GM12872 (cell line): ENCODE data around the gene ZEB2.

Experiments used
- CTCF ChIP-seq: IDR thresholded peaks from 3 replicates; pipeline ENCODE4 v1.5.1; 2011; ENCODE audit warnings: low read depth, mild to moderate bottlenecking, low read length, moderate library complexity; ENCODE audit not compliant: insufficient read depth

The ZEB2 gene

DNA sequence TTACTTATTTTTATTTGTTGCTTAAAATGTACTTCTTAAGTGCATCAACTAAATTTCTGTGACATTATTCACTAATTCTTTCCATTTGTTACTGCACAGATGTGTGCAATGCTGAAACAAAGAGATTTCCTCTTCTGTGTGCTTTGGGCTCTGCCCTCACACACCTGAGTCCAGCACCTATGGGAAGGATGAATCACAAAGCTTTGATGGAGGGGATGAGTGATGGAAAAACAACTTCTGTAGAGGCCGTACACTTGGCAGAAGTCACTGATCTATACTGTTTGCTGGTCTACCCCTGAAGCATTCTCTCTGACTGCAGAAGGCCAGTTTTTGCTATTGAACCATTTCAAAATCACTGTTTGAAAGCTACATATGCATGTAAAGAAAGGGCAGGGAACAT lies 178.4 kb downstream of the ZEB2 start:
- TF ChIP-seq CTCF: no peak

DNA sequence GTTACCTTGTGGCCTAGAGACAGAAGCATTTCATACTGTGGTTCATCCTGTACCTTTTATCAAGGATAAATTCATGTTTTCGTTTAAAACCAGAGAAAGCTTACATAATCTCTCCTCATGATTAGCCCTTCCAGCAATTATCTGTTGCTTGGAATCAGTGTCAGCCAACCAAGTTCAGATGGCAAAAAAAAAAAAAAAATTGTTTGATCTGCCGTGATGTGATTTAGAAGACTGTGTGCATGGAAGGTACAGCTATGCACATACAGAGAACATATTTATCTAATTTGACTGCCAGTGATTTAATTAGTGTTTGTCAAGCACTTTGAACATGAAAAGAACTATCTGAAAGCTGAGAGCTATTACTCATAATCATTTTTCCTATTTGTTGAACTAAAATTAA lies 180.9 kb downstream of the ZEB2 start:
- TF ChIP-seq CTCF: no peak

DNA sequence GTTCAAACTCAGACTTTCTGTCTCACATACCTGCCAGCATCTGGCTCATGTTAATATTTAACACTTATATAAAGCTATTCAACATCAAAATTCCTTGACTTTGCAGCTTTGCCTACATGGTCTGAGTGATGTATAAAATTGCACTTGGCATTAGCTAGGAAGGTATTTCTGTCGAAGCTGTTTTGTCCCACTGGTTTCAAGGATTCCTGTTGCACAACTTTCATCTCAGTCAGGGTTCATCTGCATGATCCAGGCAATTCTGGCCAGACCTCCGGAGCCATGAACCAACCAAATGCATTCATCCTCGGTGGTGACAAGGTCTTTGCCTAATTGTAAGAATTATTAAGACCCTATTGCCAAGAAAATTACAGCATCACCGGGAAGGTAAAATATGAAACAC lies 185.4 kb downstream of the ZEB2 start:
- TF ChIP-seq CTCF: no peak
